Measurements from ENCODE around the gene HCFC1R1.

The HCFC1R1 gene

GRCh38 chr16:3030222-3031212, 6.8 kb upstream of the HCFC1R1 start:
- DNase-seq: no peak

DNA sequence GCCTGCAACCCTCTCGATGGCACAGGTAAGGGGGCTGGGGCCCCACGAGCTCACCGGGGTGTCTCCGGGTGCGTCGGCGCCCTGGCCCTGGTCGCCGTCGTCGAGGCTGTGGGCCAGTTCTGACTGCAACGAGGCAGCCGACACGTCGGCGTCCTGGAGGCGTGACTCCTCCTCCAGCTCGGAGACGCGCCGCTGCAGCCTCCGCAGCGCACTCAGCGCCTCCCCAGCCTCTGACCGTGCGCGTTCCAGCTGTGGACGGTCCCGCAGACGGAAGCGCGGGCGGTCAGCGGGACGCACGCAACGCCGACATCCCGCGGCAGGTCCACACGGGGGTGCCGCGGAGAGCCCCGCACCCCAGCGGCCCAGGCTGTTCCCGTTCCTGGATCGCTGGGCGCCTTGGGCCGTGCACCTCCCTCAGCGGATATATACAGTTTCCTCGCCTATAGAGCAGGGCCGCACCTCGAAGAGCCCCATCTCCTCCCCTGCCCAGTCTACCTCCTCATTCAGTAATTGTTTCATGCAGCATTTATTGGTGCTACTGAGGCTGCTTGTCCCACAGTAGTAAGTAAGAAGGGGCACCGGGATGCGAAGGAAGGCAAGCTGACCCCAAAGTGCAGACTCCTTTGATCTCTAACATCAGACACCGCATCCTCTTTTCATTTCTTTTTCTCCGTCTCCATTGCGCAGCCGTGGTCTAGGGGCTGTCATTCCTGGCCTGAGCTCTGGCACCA, 5.9 kb upstream of the HCFC1R1 start:
- DNase-seq: no peak

DNA sequence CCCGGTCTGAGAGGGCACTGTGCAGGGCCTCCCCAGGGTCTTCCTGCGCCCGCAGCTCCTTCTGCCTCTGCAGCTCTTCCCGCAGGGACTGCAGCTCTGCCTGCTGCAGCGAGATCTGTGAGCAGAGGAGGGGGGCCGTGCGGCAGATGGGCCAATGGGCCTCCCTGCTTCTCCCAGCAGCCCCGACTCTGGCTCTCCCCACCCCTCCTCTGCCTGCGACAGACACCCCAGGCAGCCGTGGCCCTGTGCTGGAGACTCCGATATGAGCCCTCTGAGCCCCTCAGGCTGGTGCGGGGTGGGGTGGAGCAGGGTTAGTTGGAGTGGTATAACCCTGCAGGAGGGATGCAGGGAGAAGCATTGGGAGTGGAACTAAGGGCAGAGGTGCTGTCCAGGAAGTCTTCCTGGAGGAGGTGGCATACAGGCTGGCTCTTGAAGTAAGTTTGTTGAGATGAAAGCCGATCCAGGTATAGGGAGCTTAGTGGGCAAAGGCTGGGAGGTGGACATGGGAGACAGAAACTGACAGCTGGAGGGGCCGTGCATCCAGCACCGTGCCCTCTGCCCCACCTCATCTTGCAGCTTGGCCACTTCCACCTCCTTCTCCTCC, 5.1 kb upstream of the HCFC1R1 start:
- DNase-seq: no peak

DNA sequence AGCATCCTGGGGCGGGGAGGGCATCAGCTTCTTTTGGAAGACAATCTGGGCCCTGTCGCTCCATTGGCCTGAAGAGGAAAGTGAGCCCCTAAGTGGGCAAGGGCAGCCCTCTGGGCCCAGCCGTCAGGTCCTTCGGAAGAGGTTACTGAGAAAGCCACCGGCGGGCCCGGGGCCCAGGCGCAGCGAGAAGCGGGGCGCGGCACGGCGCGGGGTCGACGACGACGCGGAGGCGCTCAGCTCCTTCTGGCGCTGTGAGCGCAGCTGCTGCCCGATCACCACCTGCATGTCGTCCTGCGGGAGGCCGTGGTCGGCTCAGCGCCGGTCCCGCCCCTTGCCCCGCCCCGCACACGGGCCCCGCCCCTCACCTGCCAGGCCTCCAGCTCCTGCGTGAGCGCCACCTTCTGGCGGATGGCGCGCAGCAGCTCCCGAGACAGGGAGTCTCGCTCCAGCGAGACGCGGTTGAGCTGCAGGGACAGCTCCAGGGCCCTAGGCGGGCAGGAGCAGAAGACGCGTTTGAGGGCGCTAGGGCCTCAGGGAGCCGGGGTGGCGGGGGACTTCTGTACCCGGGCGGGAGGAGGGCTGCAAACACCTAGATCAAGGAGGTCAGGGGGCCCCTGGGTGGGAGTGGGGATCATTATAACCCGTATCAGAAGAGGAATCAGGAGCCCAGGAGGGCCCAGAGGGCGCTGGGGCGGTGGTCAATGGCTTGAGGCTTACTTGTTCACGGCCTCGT, 4.4 kb upstream of the HCFC1R1 start:
- peak; percentile 92 for DNase-seq

DNA sequence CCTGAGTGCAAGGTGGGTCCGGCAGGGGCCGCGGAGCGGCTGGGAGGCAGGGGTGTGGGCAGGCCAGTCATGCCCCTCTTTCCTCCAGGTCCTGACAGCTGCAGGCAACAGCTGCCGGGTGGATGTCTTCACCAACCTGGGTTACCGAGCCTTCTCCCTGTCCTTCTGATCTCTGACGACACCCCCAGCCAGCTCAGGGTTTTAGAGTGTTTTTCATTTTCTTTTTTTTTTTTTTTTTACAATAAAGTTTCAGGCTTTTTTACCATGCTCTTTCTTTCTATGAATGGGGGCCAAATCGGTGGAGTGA, 3.7 kb upstream of the HCFC1R1 start:
- DNase-seq: no peak

DNA sequence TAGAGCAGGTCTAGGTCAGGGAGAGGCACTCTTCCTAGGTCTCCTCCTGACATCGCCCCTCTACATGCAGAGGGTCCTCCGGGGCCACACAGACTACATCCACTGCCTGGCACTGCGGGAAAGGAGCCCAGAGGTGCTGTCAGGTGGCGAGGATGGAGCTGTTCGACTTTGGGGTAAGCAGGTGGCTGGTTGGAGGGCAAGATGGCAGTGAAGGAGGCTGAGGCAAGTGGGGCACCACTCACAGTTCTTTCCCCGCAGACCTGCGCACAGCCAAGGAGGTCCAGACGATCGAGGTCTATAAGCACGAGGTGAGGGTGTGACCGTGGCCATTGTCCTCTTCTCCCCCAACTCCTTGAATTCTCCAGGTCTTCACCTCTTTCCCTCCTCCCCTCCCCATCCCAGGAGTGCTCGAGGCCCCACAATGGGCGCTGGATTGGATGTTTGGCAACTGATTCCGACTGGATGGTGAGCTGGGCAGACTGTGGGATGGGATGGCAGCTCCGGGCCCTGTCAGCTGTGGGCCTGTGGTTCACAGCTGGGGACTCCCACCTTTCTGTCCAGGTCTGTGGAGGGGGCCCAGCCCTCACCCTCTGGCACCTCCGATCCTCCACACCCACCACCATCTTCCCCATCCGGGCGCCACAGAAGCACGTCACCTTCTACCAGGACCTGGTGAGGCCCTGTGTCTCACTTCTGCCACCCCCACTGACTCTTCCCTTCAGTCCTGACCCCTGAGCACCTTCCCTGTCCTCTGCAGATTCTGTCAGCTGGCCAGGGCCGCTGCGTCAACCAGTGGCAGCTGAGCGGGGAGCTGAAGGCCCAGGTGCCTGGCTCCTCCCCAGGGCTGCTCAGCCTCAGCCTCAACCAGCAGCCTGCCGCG, 3.1 kb upstream of the HCFC1R1 start:
- no peak for DNase-seq

DNA sequence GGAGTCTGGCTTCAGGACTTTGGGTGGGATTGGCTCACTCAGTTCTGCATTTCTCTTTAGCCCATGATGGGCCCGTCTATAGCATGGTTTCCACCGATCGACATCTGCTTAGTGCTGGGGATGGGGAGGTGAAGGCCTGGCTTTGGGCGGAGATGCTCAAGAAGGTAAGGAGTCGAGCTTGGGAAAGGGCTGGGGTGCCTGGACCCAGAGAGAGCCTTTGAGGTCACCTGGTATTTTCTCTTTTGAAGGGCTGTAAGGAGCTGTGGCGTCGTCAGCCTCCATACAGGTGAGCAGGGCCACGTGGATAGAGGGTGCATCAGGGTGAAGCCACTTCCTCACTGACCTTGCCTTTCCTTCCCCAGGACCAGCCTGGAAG, 2.2 kb upstream of the HCFC1R1 start:
- no peak for DNase-seq

DNA sequence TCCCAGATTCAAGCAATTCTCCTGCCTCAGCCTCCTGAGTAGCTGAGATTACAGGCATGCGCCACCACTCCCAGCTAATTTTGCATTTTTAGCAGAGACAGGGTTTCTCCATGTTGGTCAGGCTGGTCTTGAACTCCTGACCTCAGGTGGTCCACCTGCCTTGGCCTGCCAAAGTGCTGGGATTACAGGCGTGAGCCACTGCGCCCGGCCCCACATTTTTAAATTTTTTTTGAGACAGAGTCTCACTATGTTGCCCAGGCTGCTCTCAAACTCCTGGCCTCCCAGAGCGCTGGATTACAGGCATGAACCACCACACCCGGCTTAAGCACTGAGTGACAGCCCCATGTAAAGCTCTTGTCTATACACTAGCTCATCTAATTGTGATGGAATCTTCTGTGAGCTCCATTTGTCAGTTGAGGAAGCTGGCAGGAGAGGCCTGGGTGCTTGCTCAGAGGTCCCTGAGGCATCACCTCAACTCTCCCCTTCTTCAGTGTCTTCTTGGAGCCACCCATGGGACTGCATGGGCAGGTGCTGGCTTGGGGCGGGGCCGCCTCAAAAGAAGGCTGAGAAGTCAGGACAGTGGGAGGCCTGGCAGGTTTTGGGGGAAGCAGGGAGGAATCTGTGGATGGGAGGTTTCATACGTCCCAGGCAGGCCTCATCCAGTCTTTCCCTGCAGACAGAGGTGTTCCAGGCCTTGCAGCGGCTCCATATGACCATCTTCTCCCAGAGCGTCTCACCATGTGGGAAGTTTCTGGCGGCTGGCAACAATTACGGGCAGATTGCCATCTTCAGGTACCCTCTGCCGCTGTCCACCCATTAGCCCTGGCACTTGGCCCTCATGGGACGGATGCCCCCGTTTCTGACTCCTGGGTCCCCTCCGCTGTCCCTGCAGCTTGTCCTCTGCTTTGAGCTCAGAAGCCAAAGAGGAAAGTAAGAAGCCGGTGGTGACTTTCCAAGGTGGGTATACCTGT, 1.6 kb upstream of the HCFC1R1 start:
- no peak for DNase-seq

DNA sequence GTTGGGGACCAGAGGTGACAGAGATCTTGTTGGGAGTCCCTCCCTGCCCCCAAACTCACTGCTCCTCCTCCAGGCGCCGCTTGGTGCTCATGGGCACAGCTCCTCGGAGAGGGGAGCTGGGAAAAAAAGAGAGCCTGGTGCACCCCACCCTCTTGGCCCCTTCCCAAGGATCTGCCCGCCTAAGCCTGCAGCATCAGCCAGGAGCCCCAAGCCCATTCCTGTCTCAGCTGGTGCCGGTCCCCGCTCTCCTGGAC, 400 bp downstream of the HCFC1R1 start:
- peak; percentile 59 for DNase-seq

DNA sequence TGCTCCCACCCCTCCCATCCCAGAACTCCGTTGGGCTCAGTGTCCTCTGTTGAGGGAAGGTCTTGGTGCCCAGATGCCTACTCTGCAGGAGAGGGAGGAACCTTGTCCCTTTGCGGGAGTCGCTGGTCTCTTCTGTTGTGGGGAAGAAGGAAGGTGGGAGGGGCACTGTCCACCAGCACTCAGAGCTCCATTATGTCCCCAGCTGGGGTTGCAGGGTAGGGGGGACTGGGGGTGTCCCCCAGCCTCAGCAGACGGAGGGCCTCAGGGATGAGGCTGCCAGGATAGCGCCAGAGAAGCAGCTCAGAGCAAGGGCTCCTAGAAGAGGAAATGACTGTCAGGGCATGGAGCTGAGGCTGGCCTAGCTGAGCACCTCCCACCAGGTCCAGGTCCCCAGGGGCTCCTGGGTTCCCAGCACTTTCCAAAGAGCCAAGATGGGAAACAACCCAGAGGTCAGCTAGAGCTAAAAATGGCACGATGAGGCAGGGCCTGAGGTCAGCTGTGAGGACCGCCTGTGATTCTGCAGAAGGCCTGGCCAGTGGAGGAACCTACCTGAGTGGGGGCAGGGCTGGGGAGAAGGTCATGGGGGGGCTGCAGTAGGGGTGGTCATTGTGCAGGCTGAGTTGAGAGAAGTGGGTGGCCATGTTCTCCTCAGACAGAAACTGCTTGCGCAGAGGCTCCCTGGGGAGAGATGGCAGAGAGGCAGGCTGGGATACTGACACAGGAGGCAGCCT, 893 bp downstream of the HCFC1R1 start:
- DNase-seq: peak; percentile 46

- peak; percentile 87 for DNase-seq
Observed at GRCh38 chr16:3022208-3022683, 1.5 kb downstream of the HCFC1R1 start.

DNA sequence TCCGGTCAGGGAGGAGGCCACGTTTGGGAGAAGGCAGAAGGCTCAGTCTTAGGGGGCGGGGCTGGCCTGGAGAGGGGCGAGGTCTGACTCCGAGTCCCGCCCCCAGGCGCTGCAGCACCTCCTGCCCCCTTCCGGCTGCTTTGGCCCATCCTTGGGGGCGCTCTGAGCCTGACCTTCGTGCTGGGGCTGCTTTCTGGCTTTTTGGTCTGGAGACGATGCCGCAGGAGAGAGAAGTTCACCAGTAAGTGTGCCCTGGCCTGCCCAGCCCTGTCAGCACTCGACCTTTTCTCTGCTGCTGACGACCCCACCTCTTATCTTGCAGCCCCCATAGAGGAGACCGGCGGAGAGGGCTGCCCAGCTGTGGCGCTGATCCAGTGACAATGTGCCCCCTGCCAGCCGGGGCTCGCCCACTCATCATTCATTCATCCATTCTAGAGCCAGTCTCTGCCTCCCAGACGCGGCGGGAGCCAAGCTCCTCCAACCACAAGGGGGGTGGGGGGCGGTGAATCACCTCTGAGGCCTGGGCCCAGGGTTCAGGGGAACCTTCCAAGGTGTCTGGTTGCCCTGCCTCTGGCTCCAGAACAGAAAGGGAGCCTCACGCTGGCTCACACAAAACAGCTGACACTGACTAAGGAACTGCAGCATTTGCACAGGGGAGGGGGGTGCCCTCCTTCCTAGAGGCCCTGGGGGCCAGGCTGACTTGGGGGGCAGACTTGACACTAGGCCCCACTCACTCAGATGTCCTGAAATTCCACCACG, 2.1 kb downstream of the HCFC1R1 start:
- peak; percentile 84 for DNase-seq

DNA sequence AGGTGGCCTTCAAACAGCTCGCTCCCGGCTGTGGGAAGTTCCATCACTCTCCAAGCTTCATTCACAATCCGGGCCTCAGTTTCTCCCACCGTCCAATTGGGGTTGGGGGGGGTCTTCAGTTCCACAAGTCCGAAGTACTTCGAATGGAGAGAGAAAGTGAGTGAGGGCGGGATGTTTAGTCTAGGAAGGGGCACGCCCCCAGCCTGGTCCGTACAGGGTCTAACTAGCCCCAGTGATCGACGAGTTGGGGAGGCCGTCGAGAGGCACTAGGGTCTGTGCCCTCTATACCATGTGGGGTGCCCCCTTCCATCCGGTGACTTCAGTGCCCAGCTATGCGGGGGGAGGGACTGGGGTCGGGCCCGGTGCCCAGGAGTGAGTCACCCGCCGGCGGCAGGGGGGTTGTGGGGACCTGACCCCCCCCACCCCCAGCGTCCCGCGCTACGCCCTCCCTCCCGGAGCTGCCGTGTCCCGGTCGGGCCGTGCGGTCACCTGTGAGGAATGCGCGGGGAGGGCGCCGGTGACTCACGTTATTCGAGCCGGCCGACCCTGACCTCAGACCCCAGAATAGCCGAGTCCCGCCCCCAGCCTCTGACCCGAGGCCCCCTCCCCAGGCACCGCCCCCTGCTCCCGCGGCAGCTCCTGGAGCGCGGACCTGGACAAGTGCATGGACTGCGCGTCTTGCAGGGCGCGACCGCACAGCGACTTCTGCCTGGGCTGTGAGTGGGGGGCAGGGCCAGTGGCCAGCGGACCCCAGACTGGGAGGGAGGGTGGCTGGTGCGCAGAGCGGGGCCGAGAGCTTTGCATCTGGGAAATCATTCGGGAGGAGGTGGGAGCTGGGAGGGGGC, 2.9 kb downstream of the HCFC1R1 start:
- DNase-seq: peak; percentile 81

DNA sequence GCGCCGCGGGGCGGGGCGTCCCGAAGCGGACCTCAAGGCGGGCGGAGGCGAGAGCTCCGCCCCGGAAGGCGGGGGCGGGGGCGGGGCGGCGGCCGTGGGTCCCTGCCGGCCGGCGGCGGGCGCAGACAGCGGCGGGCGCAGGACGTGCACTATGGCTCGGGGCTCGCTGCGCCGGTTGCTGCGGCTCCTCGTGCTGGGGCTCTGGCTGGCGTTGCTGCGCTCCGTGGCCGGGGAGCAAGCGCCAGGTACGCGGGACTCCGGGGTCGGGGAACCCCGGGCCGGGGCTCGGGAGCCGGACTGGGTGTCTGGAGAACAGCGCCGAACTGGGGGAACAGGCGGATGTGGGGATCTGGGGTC, 3.5 kb downstream of the HCFC1R1 start, which contains the start of gene TNFRSF12A:
TNFRSF12A (plus strand) TSS at position 122 of the 357 bp plus-strand sequence; CDS start at position 152, 30 bp downstream.
- peak; percentile 73 for DNase-seq

DNA sequence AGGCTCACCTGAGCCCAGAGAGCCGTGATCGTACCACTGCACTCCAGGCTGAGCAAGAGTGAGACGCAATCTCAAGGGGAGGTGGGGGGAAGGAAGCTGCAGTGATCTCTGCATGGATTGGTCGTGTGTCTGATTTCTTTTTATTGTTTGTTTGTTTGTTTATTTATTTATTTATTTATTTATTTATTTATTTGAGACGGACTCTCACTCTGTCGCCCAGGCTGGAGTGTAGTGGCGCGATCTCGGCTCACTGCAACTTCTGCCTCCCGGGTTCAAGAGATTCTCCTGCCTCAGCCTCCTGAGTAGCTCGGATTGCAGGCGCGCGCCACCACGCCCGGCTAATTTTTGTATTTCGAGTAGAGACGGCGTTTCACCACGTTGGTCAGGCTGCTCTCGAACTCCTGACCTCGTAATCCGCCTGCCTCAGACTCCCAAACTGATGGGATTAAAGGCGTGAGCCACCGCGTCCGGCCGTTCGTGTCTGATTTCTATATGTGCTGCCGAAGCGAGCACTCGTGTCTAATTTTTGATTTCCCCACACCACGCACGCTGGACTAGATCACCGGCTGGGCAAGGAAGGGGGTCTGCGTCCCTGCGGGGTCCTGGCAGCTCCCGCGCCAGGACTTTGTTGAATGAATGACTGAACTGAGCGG, 4.0 kb downstream of the HCFC1R1 start:
- no peak for DNase-seq

GRCh38 chr16:3017794-3018506, 5.8 kb downstream of the HCFC1R1 start, which contains the start of gene CLDN6:
Gene CLDN6, minus strand, starts transcription at chr16:3018183. Its CDS starts 2,162 bp downstream, at chr16:3016021.
- DNase-seq: no peak

GRCh38 chr16:3017344-3017743, 6.4 kb downstream of the HCFC1R1 start:
- no peak for DNase-seq

Data from activated T-cell treated with anti-CD3 and anti-CD28 coated beads, Interleukin-2, amount 50 U/mL, for 1 hour (primary cell).